GM21515 (cell line): ENCODE results near the gene COL4A1.
"Not testable (repeated sequence)": the region's sequence is repeated elsewhere in the genome, so short reads cannot be mapped to it uniquely, and the experiment has no call there.

Source experiments
- ATAC-seq: cut with Tn5 transposase; IDR thresholded peaks from one replicate; pipeline ENCODE4 v1.9.1; 2021; ENCODE audit not compliant: unreplicated experiment

Gene COL4A1

GRCh38 chr13:110123041-110123809 lies 183.7 kb downstream of the COL4A1 start:
- no peak for ATAC-seq

GRCh38 chr13:110121422-110122083 lies 185.4 kb downstream of the COL4A1 start:
- ATAC-seq, result no peak

- no peak for ATAC-seq
Measured at GRCh38 chr13:110119935-110120905, 186.7 kb downstream of the COL4A1 start.

GRCh38 chr13:110118106-110118505 lies 188.9 kb downstream of the COL4A1 start:
- ATAC-seq, result no peak

GRCh38 chr13:110116072-110116487 lies 190.9 kb downstream of the COL4A1 start:
- ATAC-seq, result no peak

GRCh38 chr13:110115591-110115990 lies 191.4 kb downstream of the COL4A1 start:
- no peak for ATAC-seq

- ATAC-seq, result no peak
Measured at GRCh38 chr13:110114316-110114715, 192.6 kb downstream of the COL4A1 start.

- no peak for ATAC-seq
Measured at GRCh38 chr13:110113284-110113764, 193.6 kb downstream of the COL4A1 start.

GRCh38 chr13:110112379-110112778 lies 194.6 kb downstream of the COL4A1 start:
- not testable (repeated sequence) for ATAC-seq

GRCh38 chr13:110110783-110111182 lies 196.2 kb downstream of the COL4A1 start:
- ATAC-seq, result no peak

GRCh38 chr13:110109910-110110309 lies 197.0 kb downstream of the COL4A1 start:
- ATAC-seq, result no peak

GRCh38 chr13:110109140-110109783 lies 197.7 kb downstream of the COL4A1 start:
- no peak for ATAC-seq

- no peak for ATAC-seq
Measured at GRCh38 chr13:110108348-110109139, 198.4 kb downstream of the COL4A1 start.

GRCh38 chr13:110107568-110108347 lies 199.2 kb downstream of the COL4A1 start:
- no peak for ATAC-seq

- no peak for ATAC-seq
Measured at GRCh38 chr13:110106726-110107125, 200.2 kb downstream of the COL4A1 start.

GRCh38 chr13:110105136-110105535 lies 201.8 kb downstream of the COL4A1 start:
- no peak for ATAC-seq

- ATAC-seq, result no peak
Measured at GRCh38 chr13:110103534-110103933, 203.4 kb downstream of the COL4A1 start.

GRCh38 chr13:110103026-110103425 lies 203.9 kb downstream of the COL4A1 start:
- no peak for ATAC-seq

GRCh38 chr13:110102053-110102452 lies 204.9 kb downstream of the COL4A1 start:
- no peak for ATAC-seq
